ENCODE measurements around the gene C17orf67. TPM values are rescaled to one million over a fixed set of nuclear protein-coding genes. Genes with fewer than 3 reads are reported as not detected.

Gene C17orf67, protein sequence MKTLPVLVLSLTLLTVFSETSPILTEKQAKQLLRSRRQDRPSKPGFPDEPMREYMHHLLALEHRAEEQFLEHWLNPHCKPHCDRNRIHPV
- total RNA-seq (2013; cell fraction: nucleolus; rRNA removed) = 1.7 and 2.0 TPM in 2 replicates
- total RNA-seq (2014; rRNA removed) (1.0 and 1.8 TPM in 2 replicates), total RNA-seq (2014; rRNA removed; fragmentation: Illumina TruSeq; extraction: Trizol) (0.94 and 0.97 TPM in 2 replicates), total RNA-seq (2021) (2.6 and 3.3 TPM in 2 replicates), polyA plus RNA-seq (2011; rRNA removed) (0.42 and 0.61 TPM in 2 replicates), polyA plus RNA-seq (2014; fragmentation: Illumina TruSeq; extraction: Trizol) (0.34 and 0.86 TPM in 2 replicates), polyA plus RNA-seq (2014; fragmentation: Nextera tagmentation; extraction: Ambion mirVana) (under 1 TPM; 0.24 to 0.79 TPM), polyA plus RNA-seq (2014; rRNA removed) (1.4 and 1.9 TPM in 2 replicates), polyA plus RNA-seq (2016; fragmentation: Nextera tagmentation; extraction: Ambion mirVana) (1 to 10 TPM in 1 of 2 experiments, under 1 TPM in 1; 0.84 to 2.1 TPM), polyA minus RNA-seq (2011; rRNA and poly(A)+ RNA removed) (0.66 and 0.67 TPM in 2 replicates), Bru-seq, nascent RNA (percentile 50 among the genes with signal in this experiment), BruChase-seq, experiment 1, labeled RNA remaining after a 6-hour chase (percentile 58 among the genes with signal in this experiment), BruChase-seq, experiment 2, labeled RNA remaining after a 2-hour chase (percentile 50 among the genes with signal in this experiment)
- polyA plus RNA-seq (2011; ENCODE audit: low read depth) = 0.24 TPM
- polyA plus RNA-seq (2011; cell fraction: cytosol; rRNA removed) = 0.43 and 0.82 TPM in 2 replicates
- polyA plus RNA-seq (2011; cell fraction: nucleus; rRNA removed) = 1.2 and 1.4 TPM in 2 replicates
- polyA plus RNA-seq (2012) = 1.0 and 1.1 TPM in 2 replicates
- not detected in 2 replicates for polyA minus RNA-seq (2011; cell fraction: cytosol; rRNA and poly(A)+ RNA removed)
- polyA minus RNA-seq (2011; cell fraction: nucleus; rRNA and poly(A)+ RNA removed) = 0.36 and 0.67 TPM in 2 replicates
- long read RNA-seq, experiment 1, partial matches to known transcripts = 0 of 2 reads
- long read RNA-seq, experiment 1, other reads (novel, unspliced or antisense) = 2 of 2 reads
- long read RNA-seq, experiment 2, partial matches to known transcripts = 0 of 1 reads
- long read RNA-seq, experiment 2, other reads (novel, unspliced or antisense) = 1 of 1 reads

DNA sequence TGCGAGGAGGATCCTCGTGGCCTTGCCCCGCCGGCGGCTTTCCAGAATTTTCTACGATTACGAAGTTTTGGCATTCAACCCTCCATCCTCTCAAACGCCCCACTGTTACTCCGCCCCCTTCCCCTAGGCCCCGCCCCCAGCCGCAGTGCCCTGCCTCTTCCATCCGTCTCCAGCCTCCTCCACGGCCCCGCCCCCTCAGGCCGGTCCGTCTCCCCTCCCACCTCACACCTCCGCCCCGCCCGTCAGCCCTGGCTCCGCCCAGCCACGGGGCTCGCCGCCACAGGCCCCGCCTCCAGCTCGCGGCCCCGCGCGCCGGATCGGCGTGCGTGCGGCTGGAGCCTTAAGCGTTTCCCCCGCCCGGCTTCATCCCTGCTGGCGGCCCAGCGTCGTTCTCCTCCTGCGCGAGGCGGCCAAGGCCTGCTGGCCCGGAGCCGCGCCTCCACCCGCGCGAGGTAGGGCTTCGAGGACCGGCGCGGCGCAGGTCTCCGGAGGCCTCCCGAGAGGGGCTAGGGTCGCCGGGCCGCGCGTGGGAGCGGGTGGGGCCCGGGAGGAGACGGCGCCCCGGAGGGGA lies at the start of gene C17orf67, which contains the start of gene DGKE:
Gene C17orf67, minus strand, starts transcription at position 112 of the 571 bp plus-strand sequence. CDS start 18,110 bp downstream, outside the sequence.
Gene DGKE, plus strand, starts transcription at position 343 of the 571 bp plus-strand sequence. CDS start 645 bp downstream, outside the sequence.
- H4K20me1 ChIP-seq (ENCODE audit: control insufficient read depth, insufficient read depth) = no peaks in the 10 kb centered on the region
- no peaks in the 10 kb centered on the region; a peak in 1 of 4 replicates for H3K36me3 ChIP-seq (ENCODE audit: control insufficient read depth in 2 of 2, insufficient read depth in 2 of 2, low read length in 1 of 2)
- H3K9me3 ChIP-seq (replicated peaks; ENCODE audit: control insufficient read depth, insufficient read depth, low read length) = no peaks in the 10 kb centered on the region
- H3K4me1 ChIP-seq (ENCODE audit: control insufficient read depth, insufficient read depth, low read length) = peaks cover 27% of the 10 kb centered on the region
- in situ Hi-C loops (cut with MboI) (no loop called here), intact Hi-C loops (cut with micrococcal nuclease; ENCODE audit: unreplicated experiment) (loop anchor here (2.0 to 10.0 kb wide), 2 partner anchors 75 to 251 kb away; partner anchors contain the start of gene AKAP1)
- peaks cover 70% of the 10 kb centered on the region for H3K79me2 ChIP-seq (ENCODE audit: control insufficient read depth, insufficient read depth, low read length)
- peak within 1 kb of the TSS; percentile 79 for H3K4me3 ChIP-seq
- peak within 1 kb of the TSS; percentile 74 for H3K27ac ChIP-seq (ENCODE audit: control insufficient read depth, insufficient read depth)
- peak within 1 kb of the TSS; percentile 72 for H3K9ac ChIP-seq (ENCODE audit: control insufficient read depth, insufficient read depth, low read length)
- H3K4me2 ChIP-seq (ENCODE audit: control insufficient read depth, insufficient read depth) = peak within 1 kb of the TSS; percentile 84
- no TSS peak for BruUV-seq (replicated peaks)
- FAIRE-seq (no peak), ATAC-seq (peak; percentile 86), DNase-seq (ENCODE audit: low read depth, low spot score) (peak; percentile 72)
- ChIA-PET CTCF (interaction anchor here (0.9 to 3.1 kb wide), 3 partner anchors 10 to 37 kb away, joined by 3 to 10 read pairs (median 5); no protein-coding TSS in a partner anchor), RAD21 (ENCODE audit: unreplicated experiment) (interaction anchor here (0.8 to 2.1 kb wide), 5 partner anchors 10 to 145 kb away, joined by 3 to 7 read pairs (median 3); no protein-coding TSS in a partner anchor), SMC1A (ENCODE audit: uncharacterized antibody, unreplicated experiment) (interaction anchor here (1.1 to 2.6 kb wide), 4 partner anchors 14 to 37 kb away, joined by 3 to 10 read pairs (median 4); no protein-coding TSS in a partner anchor), POLR2A (interaction anchor here (0.6 to 2.1 kb wide), 6 partner anchors 9 to 145 kb away, joined by 5 to 8 read pairs (median 8); partner anchors contain the start of genes SCPEP1 and TRIM25)
- H2AFZ ChIP-seq (ENCODE audit: control insufficient read depth, low read depth, low read length) = peak within 1 kb of the TSS; percentile 85
- no peaks in the 10 kb centered on the region for H3K27me3 ChIP-seq (replicated peaks in 1 of 2; ENCODE audit: control insufficient read depth in 2 of 2, insufficient read depth in 2 of 2, low read length in 1 of 2)
- WGBS (ENCODE audit: insufficient coverage, insufficient replicate concordance, low lambda C conversion rate, missing lambda C conversion rate) = under 1% methylated on average over 48 of the region's 66 CpGs
- 0 out of 4 replicates have a peak, but pooled peaks of 1 of the 2 experiments have one; percentile 5 for TF ChIP-seq SRF (IDR thresholded peaks at IDR 0.05; ENCODE audit: low read depth in 2 of 2, low read length in 2 of 2)
- no peak for TF ChIP-seq TBL1XR1 (IDR thresholded peaks at IDR 0.05; ENCODE audit: low read depth, low read length)
- no peak for TF ChIP-seq RUNX3 (IDR thresholded peaks at IDR 0.05; ENCODE audit: low read length)
- TF ChIP-seq ZNF384 (IDR thresholded peaks at IDR 0.05; ENCODE audit: borderline replicate concordance, low read depth, low read length) = no peak
- TF ChIP-seq ZZZ3 (IDR thresholded peaks at IDR 0.05; ENCODE audit: control insufficient read depth, insufficient read length, low read depth) = no peak
- 0 out of 4 replicates have a peak, but pooled peaks of 1 of the 2 experiments have one; percentile 5 for TF ChIP-seq ETV6 (conservative IDR thresholded peaks at IDR 0.05 in 1 of 2, IDR thresholded peaks at IDR 0.05 in 1 of 2; ENCODE audit: borderline replicate concordance in 1 of 2, low read depth in 1 of 2)
- TF ChIP-seq, protein P1, sequence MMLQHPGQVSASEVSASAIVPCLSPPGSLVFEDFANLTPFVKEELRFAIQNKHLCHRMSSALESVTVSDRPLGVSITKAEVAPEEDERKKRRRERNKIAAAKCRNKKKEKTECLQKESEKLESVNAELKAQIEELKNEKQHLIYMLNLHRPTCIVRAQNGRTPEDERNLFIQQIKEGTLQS (IDR thresholded peaks at IDR 0.05; ENCODE audit: borderline replicate concordance, extremely low read depth, low read depth, low read length) = no peak
- TF ChIP-seq BHLHE40 (IDR thresholded peaks at IDR 0.05; ENCODE audit: borderline replicate concordance in 1 of 2, low read depth in 2 of 2, low read length in 1 of 2) = peak; percentile 38 to 79; a peak in 2 of 4 replicates
- TF ChIP-seq NFYB (IDR thresholded peaks at IDR 0.05; ENCODE audit: insufficient read depth, low read depth, low read length) = 0 out of 2 replicates have a peak, but pooled peaks have one; percentile 5
- peak; percentile 93 for TF ChIP-seq BACH1 (IDR thresholded peaks at IDR 0.05; ENCODE audit: borderline replicate concordance)
- TF ChIP-seq, protein P2, sequence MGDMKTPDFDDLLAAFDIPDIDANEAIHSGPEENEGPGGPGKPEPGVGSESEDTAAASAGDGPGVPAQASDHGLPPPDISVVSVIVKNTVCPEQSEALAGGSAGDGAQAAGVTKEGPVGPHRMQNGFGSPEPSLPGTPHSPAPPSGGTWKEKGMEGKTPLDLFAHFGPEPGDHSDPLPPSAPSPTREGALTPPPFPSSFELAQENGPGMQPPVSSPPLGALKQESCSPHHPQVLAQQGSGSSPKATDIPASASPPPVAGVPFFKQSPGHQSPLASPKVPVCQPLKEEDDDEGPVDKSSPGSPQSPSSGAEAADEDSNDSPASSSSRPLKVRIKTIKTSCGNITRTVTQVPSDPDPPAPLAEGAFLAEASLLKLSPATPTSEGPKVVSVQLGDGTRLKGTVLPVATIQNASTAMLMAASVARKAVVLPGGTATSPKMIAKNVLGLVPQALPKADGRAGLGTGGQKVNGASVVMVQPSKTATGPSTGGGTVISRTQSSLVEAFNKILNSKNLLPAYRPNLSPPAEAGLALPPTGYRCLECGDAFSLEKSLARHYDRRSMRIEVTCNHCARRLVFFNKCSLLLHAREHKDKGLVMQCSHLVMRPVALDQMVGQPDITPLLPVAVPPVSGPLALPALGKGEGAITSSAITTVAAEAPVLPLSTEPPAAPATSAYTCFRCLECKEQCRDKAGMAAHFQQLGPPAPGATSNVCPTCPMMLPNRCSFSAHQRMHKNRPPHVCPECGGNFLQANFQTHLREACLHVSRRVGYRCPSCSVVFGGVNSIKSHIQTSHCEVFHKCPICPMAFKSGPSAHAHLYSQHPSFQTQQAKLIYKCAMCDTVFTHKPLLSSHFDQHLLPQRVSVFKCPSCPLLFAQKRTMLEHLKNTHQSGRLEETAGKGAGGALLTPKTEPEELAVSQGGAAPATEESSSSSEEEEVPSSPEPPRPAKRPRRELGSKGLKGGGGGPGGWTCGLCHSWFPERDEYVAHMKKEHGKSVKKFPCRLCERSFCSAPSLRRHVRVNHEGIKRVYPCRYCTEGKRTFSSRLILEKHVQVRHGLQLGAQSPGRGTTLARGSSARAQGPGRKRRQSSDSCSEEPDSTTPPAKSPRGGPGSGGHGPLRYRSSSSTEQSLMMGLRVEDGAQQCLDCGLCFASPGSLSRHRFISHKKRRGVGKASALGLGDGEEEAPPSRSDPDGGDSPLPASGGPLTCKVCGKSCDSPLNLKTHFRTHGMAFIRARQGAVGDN (IDR thresholded peaks at IDR 0.05) = peak; percentile 80
- peak; percentile 72; the same call in 1 of the 2 replicates for TF ChIP-seq STAT1 (conservative IDR thresholded peaks at IDR 0.05)
- 0 out of 2 replicates have a peak, but pooled peaks have one; percentile 65 for TF ChIP-seq ASH2L (IDR thresholded peaks at IDR 0.05; ENCODE audit: borderline replicate concordance, low read depth)
